Measurements from ENCODE around the gene MTMR12.

DNA sequence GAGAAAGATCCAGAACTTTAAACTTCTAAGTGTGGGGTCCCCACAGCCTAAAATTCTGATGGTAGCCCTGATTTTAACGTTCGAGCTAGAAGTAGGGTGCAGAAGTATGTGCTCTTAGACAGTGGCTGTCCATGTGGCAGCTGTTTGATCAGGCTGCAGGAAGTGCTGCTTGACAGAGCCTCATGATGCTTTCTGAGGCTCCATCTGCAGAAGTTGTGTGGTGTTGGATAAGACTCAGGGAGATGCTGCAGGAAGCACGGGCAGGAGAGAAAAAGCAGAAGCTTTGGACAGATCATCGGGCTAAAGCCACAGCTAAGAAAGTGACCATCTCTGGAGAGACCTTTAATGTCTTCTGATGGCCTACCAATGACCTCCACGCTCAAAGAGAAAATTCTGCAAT, 8.1 kb downstream of the MTMR12 start:
- TF ChIP-seq POLR2A (IDR thresholded peaks at IDR 0.05) = no peak
- TF ChIP-seq CTCF (IDR thresholded peaks at IDR 0.05) = no peak
- no peak for TF ChIP-seq POLR2AphosphoS5 (IDR thresholded peaks at IDR 0.05)

Measured in prostate gland (tissue), 2 donors.